Thoracic aorta (tissue), 2 donors: ENCODE results near the gene ATXN1. TPM values are rescaled to one million over a fixed set of nuclear protein-coding genes. Genes with fewer than 3 reads are reported as not detected.

ENCODE experiments used
- ATAC-seq: fragments of 150-250 bp; one replicate; pipeline ENCODE4 v1.8.0; 2017; ENCODE audit warnings: low read depth; ENCODE audit not compliant: insufficient number of reproducible peaks, low FRiP score
- DNase-seq: peaks from one replicate; pipeline ENCODE4 v3.0.0-alpha.2; 2020; ENCODE audit warnings: low spot score
- H3K27ac ChIP-seq, 2 donors: fragments of 200-600 bp; sonication (generic); 1 replicate in 1 of 2; 2 replicates in 1 of 2; pipeline ENCODE4 v1.5.1; 2016; ENCODE audit warnings: mild to moderate bottlenecking in 2 of 2, moderate library complexity in 2 of 2
- H3K27me3 ChIP-seq: fragments of 200-600 bp; sonication (generic); replicated peaks from 2 replicates; pipeline ENCODE4 v1.6.0; 2016; ENCODE audit warnings: mild to moderate bottlenecking; ENCODE audit not compliant: insufficient read depth
- H3K36me3 ChIP-seq: fragments of 200-600 bp; sonication (generic); one replicate; pipeline ENCODE4 v1.5.1; 2016
- H3K4me1 ChIP-seq, 2 donors: fragments of 200-600 bp; sonication (generic); 1 replicate in 1 of 2; 2 replicates in 1 of 2; pipeline versions ENCODE4 v1.5.1 to v1.6.0; 2016; ENCODE audit warnings: low read depth in 2 of 2, mild to moderate bottlenecking in 1 of 2; ENCODE audit not compliant: control insufficient read depth in 1 of 2
- H3K4me3 ChIP-seq: fragments of 200-600 bp; sonication (generic); 2 replicates; pipeline ENCODE4 v1.5.1; 2016; ENCODE audit warnings: mild to moderate bottlenecking
- H3K9me3 ChIP-seq: fragments of 200-600 bp; sonication (generic); 2 replicates; pipeline ENCODE4 v1.5.1; 2016
- total RNA-seq, 2 donors: library from RNA; depleted of rRNA; stranded (reverse); fragments of >200 nt; gene quantifications; one replicate each; pipeline versions ENCODE4 v1.1.0 to v1.2.3, GENCODE V29; 2016
- TF ChIP-seq, protein P1 (sequence below): fragments of 200-600 bp; sonication (generic); IDR thresholded peaks from one replicate; pipeline ENCODE4 v1.5.1; 2019; ENCODE audit warnings: antibody characterized with exemption

The ATXN1 gene
- total RNA-seq, 2 donors from 2014 or later, result 59.8 to 62.4 TPM

DNA sequence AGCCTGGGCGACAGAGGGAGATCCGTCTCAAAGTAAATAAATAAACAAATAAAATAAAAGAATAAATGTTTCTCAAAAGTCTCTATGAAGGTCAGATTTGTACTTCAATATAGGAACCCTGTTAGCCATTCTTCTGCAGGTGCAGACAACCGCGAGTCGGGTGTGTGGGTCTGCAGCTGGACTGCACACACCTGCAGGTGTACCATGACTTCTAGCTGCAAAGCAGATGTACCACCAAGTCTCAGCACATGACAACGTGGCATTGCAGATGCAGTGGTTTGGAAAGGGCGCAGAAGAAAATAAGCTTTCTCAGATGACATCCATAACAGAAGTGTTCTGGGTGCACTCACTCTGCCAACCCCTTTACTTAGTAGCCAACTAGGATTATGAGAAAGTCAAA, 239.7 kb downstream of the ATXN1 start:
- no peaks in the 10 kb centered on the region for H3K9me3 ChIP-seq
- ATAC-seq (no peak), DNase-seq (no peak)
- H3K4me3 ChIP-seq, result no peak overlapping the region
- no peak overlapping the region for H3K27ac ChIP-seq
- H3K27me3 ChIP-seq, result no peaks in the 10 kb centered on the region
- peaks cover 0 to 6% of the 10 kb centered on the region in 2 donors for H3K4me1 ChIP-seq
- TF ChIP-seq, protein P1, sequence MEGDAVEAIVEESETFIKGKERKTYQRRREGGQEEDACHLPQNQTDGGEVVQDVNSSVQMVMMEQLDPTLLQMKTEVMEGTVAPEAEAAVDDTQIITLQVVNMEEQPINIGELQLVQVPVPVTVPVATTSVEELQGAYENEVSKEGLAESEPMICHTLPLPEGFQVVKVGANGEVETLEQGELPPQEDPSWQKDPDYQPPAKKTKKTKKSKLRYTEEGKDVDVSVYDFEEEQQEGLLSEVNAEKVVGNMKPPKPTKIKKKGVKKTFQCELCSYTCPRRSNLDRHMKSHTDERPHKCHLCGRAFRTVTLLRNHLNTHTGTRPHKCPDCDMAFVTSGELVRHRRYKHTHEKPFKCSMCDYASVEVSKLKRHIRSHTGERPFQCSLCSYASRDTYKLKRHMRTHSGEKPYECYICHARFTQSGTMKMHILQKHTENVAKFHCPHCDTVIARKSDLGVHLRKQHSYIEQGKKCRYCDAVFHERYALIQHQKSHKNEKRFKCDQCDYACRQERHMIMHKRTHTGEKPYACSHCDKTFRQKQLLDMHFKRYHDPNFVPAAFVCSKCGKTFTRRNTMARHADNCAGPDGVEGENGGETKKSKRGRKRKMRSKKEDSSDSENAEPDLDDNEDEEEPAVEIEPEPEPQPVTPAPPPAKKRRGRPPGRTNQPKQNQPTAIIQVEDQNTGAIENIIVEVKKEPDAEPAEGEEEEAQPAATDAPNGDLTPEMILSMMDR, result no peak
- H3K36me3 ChIP-seq, result peaks cover 4% of the 10 kb centered on the region

DNA sequence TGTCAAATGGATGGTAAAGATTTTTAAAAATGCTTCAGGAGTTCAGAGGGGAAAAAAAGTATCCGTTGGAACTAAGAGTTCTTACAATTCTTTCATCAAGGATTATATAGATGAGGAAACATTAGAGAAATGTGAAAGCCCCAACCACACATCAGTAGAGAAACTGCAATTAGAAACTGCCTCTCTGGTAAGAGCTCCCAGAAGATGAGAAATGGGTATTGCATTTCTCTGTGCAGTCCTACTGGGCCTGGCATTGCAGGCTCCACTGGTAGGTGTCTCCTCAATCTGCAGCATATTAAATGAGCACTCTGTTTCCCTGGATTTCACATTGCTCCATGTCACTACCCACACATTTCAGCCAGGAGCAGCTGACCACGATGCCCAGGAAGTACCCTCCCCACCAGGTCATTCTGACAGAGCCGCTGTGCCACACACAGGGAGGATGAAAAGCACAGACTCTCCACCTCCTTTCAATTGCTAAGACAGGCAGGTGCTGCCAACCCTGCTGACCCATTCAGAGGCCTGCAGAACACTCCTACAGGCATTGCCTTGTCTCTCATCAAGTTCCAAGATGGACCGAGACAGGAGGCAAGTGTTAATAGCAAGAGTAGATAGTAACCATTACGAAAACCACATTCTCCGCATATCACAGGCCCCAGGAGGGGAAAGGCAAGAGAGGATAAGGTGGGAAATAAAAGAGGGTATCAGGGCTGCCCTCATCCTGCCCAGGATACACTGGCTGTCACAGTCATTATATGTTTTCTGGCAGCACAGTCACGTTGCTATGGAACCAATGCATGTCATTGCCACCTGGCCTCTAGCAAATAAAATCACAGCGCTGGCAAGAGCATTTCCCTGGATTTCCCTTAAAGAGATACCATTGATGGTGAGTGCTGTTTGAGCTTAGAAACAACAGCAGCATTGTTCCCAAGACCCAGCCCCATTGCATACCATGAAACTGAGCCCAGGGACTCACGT, 241.7 kb downstream of the ATXN1 start:
- Histone ChIP-seq H3K36me3 (peaks cover 4% of the 10 kb centered on the region), H3K9me3 (no peaks in the 10 kb centered on the region), H3K27me3 (no peaks in the 10 kb centered on the region), H3K27ac (no peak overlapping the region), H3K4me3 (no peak overlapping the region), H3K4me1 (peaks cover 0 to 7% of the 10 kb centered on the region in 2 donors)
- ATAC-seq (no peak), DNase-seq (no peak)
- TF ChIP-seq, protein P1, result no peak

DNA sequence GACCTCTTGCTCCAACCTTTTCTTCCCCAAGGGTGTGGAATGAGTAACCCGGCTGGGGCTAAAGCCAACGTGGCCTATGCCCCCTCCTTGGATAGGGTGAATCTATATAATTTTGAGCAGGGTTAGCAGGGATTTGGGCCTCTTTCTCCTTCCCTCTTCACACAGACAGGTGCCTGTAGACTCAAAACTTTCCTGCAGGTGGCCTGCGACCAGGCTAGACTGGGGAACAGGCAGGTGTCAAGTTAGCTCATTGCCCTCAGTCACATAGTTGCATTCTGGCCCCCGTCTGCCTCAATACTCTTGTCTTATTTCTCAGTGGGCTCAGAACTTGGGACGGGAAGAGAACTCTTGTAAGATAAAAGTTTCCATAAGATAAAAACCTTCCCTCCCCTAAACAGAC, 243.0 kb downstream of the ATXN1 start:
- TF ChIP-seq, protein P1, result no peak
- H3K4me3 ChIP-seq, result no peak overlapping the region
- no peak for ATAC-seq

DNA sequence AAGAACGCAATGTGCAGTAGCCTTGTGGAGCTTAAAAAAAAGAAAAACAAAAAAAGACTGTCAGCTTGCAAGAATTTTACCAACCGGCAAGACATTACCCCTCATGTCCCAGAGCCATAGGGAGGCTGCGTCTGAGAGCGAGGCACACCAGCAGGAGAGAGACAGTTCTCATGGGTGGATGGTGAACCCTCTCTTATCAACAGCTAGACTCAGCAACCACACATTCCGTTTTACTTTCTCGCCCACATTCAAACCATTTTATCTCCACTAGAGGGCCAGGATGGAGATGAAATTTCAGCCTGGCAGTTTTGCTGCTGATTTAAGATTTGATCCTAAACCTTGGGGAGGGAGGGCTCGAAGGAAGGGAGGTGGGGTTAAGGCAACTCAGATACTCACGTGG, 247.0 kb downstream of the ATXN1 start:
- no peaks in the 10 kb centered on the region for H3K36me3 ChIP-seq
- DNase-seq (no peak), ATAC-seq (no peak)
- H3K27ac ChIP-seq, result no peak overlapping the region
- no peaks in the 10 kb centered on the region for H3K9me3 ChIP-seq
- H3K27me3 ChIP-seq, result no peaks in the 10 kb centered on the region
- peak overlapping the region; percentile 25 for H3K4me3 ChIP-seq
- TF ChIP-seq, protein P1, result peak; percentile 54
- H3K4me1 ChIP-seq, result peaks cover 12 to 38% of the 10 kb centered on the region in 2 donors

More for the DNA sequence above, 243.0 kb downstream of the ATXN1 start:
- no peak for DNase-seq
- no peaks in the 10 kb centered on the region for H3K9me3 ChIP-seq
- H3K4me1 ChIP-seq, result peaks cover 5 to 15% of the 10 kb centered on the region in 2 donors
- no peak overlapping the region for H3K27ac ChIP-seq
- no peaks in the 10 kb centered on the region for H3K27me3 ChIP-seq
- H3K36me3 ChIP-seq, result peaks cover 4% of the 10 kb centered on the region

DNA sequence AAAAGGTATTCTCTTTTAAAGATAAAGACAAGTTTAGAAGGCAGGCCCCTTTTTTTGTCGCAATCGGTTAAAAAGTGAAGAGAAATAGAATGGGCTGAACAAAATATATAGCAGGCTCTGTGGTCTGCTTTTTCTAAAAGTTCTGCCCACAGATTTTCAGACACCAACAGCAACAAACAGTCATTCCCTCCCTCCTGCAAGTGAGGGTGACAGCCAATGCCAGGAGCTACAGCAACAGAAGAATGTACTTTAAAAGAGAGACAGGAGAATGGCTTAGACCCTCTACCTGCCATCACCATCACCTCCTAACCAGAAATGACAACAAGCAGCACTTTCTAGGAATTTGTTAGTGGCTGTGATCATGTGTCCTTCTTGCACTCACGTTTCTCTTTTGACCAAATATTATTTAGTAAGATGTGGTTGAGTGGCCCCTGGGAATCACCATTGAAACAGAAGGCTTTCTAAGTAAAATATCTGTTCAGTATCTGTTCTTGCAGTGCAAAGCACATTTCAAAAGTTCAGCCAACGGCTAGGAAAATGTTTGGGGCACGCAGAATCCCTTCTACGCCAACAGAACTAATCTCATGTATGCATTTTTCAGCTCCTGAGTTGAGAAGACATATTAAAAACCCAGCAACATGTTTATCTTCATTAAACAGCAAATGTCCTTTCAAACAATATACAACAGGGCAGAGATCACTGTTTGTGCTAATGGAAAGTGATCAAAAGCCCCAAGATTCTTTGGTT, 248.5 kb downstream of the ATXN1 start:
- ATAC-seq, result no peak
- Histone ChIP-seq H3K4me1 (peaks cover 12 to 38% of the 10 kb centered on the region in 2 donors), H3K27ac (no peak overlapping the region), H3K9me3 (no peaks in the 10 kb centered on the region), H3K4me3 (no peak overlapping the region), H3K36me3 (no peaks in the 10 kb centered on the region), H3K27me3 (no peaks in the 10 kb centered on the region)
- TF ChIP-seq, protein P1, result no peak
- no peak for DNase-seq
